ENCODE data around the gene VGLL4. TPM values are rescaled to one million over a fixed set of nuclear protein-coding genes. Genes with fewer than 3 reads are reported as not detected.
A peak's percentile ranks its signal among the peaks of the same experiment; 100 is the strongest.

Gene VGLL4
- total RNA-seq, 1 donor from 2014 or later = 146 TPM

GRCh38 chr3:11658180-11658579, 14.5 kb upstream of the VGLL4 start:
- TF ChIP-seq, protein P1, sequence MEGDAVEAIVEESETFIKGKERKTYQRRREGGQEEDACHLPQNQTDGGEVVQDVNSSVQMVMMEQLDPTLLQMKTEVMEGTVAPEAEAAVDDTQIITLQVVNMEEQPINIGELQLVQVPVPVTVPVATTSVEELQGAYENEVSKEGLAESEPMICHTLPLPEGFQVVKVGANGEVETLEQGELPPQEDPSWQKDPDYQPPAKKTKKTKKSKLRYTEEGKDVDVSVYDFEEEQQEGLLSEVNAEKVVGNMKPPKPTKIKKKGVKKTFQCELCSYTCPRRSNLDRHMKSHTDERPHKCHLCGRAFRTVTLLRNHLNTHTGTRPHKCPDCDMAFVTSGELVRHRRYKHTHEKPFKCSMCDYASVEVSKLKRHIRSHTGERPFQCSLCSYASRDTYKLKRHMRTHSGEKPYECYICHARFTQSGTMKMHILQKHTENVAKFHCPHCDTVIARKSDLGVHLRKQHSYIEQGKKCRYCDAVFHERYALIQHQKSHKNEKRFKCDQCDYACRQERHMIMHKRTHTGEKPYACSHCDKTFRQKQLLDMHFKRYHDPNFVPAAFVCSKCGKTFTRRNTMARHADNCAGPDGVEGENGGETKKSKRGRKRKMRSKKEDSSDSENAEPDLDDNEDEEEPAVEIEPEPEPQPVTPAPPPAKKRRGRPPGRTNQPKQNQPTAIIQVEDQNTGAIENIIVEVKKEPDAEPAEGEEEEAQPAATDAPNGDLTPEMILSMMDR (IDR thresholded peaks at IDR 0.05) = no peak
- Histone ChIP-seq H3K9me3 (no peaks in the 10 kb centered on the region), H3K27ac (no peak overlapping the region), H3K36me3 (no peaks in the 10 kb centered on the region), H3K4me1 (peaks cover 2 to 17% of the 10 kb centered on the region in 2 donors), H3K4me3 (no peak overlapping the region), H3K27me3 (no peaks in the 10 kb centered on the region)
- intact Hi-C loops (cut with DNase I) = no loop called here
- no peak for DNase-seq (ENCODE audit: low spot score in 2 of 2)

- intact Hi-C loops (cut with DNase I) = no loop called here
- Histone ChIP-seq H3K27ac (no peak overlapping the region), H3K4me1 (peaks cover 0 to 6% of the 10 kb centered on the region in 2 donors), H3K36me3 (no peaks in the 10 kb centered on the region), H3K4me3 (no peak overlapping the region), H3K27me3 (no peaks in the 10 kb centered on the region), H3K9me3 (no peaks in the 10 kb centered on the region)
- DNase-seq (ENCODE audit: low spot score in 2 of 2) = no peak
- TF ChIP-seq, protein P1 (IDR thresholded peaks at IDR 0.05) = peak in 1 of 3 experiments; percentile 22
These were observed 11.6 kb upstream of the VGLL4 start for GRCh38 chr3:11655196-11655928.

DNA sequence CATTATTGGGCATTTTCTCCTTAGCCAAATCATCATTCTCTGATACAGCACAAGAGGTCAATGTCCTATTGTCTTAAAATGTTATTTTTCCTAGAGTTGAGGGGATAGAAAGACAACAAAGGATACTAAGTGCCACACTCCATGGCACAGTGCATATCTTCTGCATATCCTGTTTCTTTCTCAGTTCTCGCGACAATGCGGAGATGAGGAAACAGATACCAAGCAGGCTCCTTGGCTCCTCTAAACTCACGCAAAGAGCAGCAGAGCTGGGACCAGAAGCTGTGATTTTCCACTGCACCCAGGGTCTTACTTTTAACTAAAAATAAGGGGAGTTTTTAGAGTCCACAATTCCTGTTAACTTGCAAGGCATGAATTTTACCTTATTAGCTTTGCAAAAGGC, 10.5 kb upstream of the VGLL4 start:
- Histone ChIP-seq H3K36me3 (no peaks in the 10 kb centered on the region), H3K4me1 (peaks cover 0 to 2% of the 10 kb centered on the region in 2 donors), H3K9me3 (no peaks in the 10 kb centered on the region), H3K27me3 (no peaks in the 10 kb centered on the region), H3K4me3 (no peak overlapping the region), H3K27ac (no peak overlapping the region)
- TF ChIP-seq, protein P1 (IDR thresholded peaks at IDR 0.05) = no peak
- intact Hi-C loops (cut with DNase I) = loop anchor here (5.0 kb wide), 1 partner anchor 148 kb away; no protein-coding TSS in a partner anchor
- no peak for DNase-seq (ENCODE audit: low spot score in 2 of 2)

- Histone ChIP-seq H3K36me3 (no peaks in the 10 kb centered on the region), H3K4me3 (no peak overlapping the region), H3K27ac (no peak overlapping the region), H3K9me3 (no peaks in the 10 kb centered on the region), H3K27me3 (no peaks in the 10 kb centered on the region), H3K4me1 (peaks cover 0 to 5% of the 10 kb centered on the region in 2 donors)
- intact Hi-C loops (cut with DNase I) = loop anchor here (5.0 kb wide), 1 partner anchor 149 kb away; no protein-coding TSS in a partner anchor
- DNase-seq (ENCODE audit: low spot score in 2 of 2) = no peak
- TF ChIP-seq, protein P1 (IDR thresholded peaks at IDR 0.05) = peak in 1 of 3 experiments; percentile 17
These were observed 9.8 kb upstream of the VGLL4 start for GRCh38 chr3:11653298-11654055.

DNA sequence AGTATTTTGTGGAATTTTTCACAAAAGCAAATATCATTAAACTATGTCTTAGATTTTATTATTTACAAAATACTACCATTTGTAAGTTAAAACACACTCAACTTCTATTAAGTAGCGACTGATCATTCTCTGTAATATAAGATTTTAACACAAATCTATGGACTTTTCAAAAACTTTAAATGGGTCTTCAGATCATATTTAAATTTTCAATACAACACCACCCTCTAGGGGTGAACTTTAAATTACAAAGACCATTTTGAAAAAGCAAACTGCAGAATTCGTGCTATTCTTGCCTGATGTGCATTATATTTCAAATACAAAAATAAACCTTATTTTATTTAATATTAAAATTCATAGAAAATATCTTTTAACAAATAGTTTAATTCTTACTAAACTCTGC, 8.2 kb upstream of the VGLL4 start:
- TF ChIP-seq, protein P1 (IDR thresholded peaks at IDR 0.05) = peak; percentile 29 to 56 (median 40)
- intact Hi-C loops (cut with DNase I) = loop anchor here (1.0 to 5.0 kb wide), 2 partner anchors 150 to 272 kb away; no protein-coding TSS in a partner anchor
- Histone ChIP-seq H3K27ac (no peak overlapping the region), H3K36me3 (no peaks in the 10 kb centered on the region), H3K27me3 (no peaks in the 10 kb centered on the region), H3K4me3 (no peak overlapping the region), H3K4me1 (peaks cover 0 to 5% of the 10 kb centered on the region in 2 donors), H3K9me3 (no peaks in the 10 kb centered on the region)
- DNase-seq (ENCODE audit: low spot score in 2 of 2) = no peak

Measured in ascending aorta (tissue), 2 donors.